Measurements from ENCODE around the gene UNC13B. TPM values are rescaled to one million over a fixed set of nuclear protein-coding genes. Genes with fewer than 3 reads are reported as not detected.
"Not testable (repeated sequence)": the region's sequence is repeated elsewhere in the genome, so short reads cannot be mapped to it uniquely, and the experiment has no call there.

The UNC13B gene
- total RNA-seq, 1 experiment from 2014 or later = 49.3 TPM

GRCh38 chr9:35163413-35163812 is 1.6 kb downstream of the UNC13B start:
- DNase-seq (ENCODE audit: low spot score) (no peak), ATAC-seq (no peak)
- H3K27ac Mint-ChIP-seq = no peak overlapping the region
- POLR2A ChIA-PET = no interaction called here
- peak overlapping the region; percentile 96 for H3K4me3 Mint-ChIP-seq
- no peaks in the 10 kb centered on the region for H3K9me3 Mint-ChIP-seq
- no peaks in the 10 kb centered on the region for H3K27me3 Mint-ChIP-seq (ENCODE audit: low read depth)
- H3K36me3 Mint-ChIP-seq = no peaks in the 10 kb centered on the region
- CTCF ChIA-PET = interaction anchor here (2.0 to 3.0 kb wide), 3 partner anchors 46 to 49 kb away, joined by 8 to 19 read pairs (median 16); partner anchors contain the start of gene ATOSB
- TF ChIP-seq ZNF263 (CRISPR knock-in tag; IDR thresholded peaks at IDR 0.05; ENCODE audit: low read depth) (no peak), ELF4 (CRISPR knock-in tag; IDR thresholded peaks at IDR 0.05; ENCODE audit: low read depth) (no peak), SMAD3 (CRISPR knock-in tag; IDR thresholded peaks at IDR 0.05; ENCODE audit: borderline replicate concordance) (no peak)
- TF ChIP-seq, protein P1, sequence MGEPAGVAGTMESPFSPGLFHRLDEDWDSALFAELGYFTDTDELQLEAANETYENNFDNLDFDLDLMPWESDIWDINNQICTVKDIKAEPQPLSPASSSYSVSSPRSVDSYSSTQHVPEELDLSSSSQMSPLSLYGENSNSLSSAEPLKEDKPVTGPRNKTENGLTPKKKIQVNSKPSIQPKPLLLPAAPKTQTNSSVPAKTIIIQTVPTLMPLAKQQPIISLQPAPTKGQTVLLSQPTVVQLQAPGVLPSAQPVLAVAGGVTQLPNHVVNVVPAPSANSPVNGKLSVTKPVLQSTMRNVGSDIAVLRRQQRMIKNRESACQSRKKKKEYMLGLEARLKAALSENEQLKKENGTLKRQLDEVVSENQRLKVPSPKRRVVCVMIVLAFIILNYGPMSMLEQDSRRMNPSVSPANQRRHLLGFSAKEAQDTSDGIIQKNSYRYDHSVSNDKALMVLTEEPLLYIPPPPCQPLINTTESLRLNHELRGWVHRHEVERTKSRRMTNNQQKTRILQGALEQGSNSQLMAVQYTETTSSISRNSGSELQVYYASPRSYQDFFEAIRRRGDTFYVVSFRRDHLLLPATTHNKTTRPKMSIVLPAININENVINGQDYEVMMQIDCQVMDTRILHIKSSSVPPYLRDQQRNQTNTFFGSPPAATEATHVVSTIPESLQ (CRISPR knock-in tag; IDR thresholded peaks at IDR 0.05) = no peak
- peaks cover 42% of the 10 kb centered on the region for H3K4me1 Mint-ChIP-seq

DNA sequence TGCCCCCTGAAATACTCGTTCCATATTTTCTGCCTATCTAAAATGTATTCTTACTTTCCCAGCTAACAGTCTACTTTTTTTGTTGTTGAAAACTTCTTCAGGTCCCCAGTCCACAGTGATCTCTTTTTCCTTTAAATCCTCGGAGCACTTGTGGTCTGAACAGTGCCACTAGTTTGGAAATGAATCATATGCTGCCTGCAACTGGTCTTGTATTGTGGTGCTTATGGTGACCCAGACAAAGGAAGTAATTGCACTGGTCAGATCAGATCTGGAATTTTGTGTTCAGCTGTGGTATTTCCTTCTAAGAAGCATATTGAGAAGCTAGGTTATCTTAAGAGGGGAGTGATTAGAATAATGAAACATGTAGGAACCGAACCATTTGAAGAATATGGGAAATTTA is 2.9 kb downstream of the UNC13B start:
- Mint-ChIP-seq H3K4me3 (no peak overlapping the region), H3K36me3 (no peaks in the 10 kb centered on the region), H3K27ac (peak overlapping the region; percentile 0; the same call in 1 of the 2 replicates), H3K9me3 (no peaks in the 10 kb centered on the region), H3K27me3 (ENCODE audit: low read depth) (no peaks in the 10 kb centered on the region), H3K4me1 (peaks cover 32% of the 10 kb centered on the region)
- DNase-seq (ENCODE audit: low spot score) (no peak), ATAC-seq (no peak)
- TF ChIP-seq CTCF (IDR thresholded peaks at IDR 0.05) (no peak), NR2C2 (CRISPR knock-in tag; IDR thresholded peaks at IDR 0.05) (no peak), GRHL2 (CRISPR knock-in tag; IDR thresholded peaks at IDR 0.05; ENCODE audit: insufficient replicate concordance, severe bottlenecking) (no peak)
- TF ChIP-seq, protein P2, sequence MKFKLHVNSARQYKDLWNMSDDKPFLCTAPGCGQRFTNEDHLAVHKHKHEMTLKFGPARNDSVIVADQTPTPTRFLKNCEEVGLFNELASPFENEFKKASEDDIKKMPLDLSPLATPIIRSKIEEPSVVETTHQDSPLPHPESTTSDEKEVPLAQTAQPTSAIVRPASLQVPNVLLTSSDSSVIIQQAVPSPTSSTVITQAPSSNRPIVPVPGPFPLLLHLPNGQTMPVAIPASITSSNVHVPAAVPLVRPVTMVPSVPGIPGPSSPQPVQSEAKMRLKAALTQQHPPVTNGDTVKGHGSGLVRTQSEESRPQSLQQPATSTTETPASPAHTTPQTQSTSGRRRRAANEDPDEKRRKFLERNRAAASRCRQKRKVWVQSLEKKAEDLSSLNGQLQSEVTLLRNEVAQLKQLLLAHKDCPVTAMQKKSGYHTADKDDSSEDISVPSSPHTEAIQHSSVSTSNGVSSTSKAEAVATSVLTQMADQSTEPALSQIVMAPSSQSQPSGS (CRISPR knock-in tag; IDR thresholded peaks at IDR 0.05; ENCODE audit: borderline replicate concordance, low read depth) = no peak
- TF ChIP-seq, protein P3, sequence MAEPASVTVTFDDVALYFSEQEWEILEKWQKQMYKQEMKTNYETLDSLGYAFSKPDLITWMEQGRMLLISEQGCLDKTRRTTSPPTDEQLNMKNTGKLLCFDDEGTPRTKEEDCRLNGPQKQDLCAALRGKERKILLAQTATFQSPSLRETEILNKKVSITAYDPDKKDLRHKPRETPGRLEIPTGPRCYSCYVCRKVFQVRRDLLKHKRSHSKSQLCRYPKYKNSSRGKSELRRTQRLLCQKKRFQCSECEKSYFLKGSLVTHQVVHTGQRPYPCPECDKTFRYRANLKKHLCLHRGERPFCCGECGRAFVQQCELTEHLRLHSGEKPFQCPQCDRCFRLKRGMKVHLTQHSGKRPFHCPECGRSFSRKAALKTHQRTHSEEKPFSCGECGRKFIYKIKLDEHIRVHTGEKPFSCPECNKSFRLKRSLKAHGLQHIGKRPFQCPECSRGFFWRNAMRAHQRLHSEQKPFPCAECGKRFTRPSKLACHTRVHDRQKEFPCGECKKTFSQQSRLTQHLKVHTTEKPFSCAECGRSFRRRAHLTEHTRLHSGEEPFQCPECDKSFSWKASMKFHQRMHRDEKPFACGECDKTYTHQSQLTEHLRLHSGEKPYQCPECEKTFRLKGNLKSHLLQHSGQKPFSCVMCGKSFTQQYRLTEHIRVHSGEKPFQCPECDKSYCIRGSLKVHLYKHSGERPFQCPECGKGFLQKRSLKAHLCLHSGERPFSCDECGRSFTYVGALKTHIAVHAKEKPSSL (CRISPR knock-in tag; conservative IDR thresholded peaks at IDR 0.05) = no peak
- ChIA-PET CTCF (no interaction called here), POLR2A (no interaction called here)

DNA sequence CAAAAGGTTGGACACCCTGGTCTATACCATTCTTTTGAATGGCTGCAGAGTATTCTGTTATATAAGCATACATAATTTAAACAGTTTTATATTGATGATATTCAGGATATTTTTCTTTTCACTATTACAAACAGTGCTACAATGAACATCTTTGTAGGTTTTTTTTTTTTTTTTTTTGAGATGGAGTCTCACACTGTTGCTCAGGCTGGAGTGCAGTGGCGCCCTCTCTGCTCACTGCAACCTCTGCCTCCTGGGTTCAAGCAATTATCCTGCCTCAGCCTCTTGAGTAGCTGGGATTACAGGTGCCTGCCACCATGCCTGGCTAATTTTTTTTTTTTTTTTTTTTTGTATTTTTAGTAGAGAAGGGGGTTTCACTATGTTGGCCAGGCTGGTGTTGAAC is 5.6 kb downstream of the UNC13B start:
- H3K27me3 Mint-ChIP-seq (ENCODE audit: low read depth); H3K36me3 Mint-ChIP-seq; DNase-seq (ENCODE audit: low spot score); ATAC-seq; H3K4me3 Mint-ChIP-seq; H3K9me3 Mint-ChIP-seq; H3K27ac Mint-ChIP-seq; POLR2A ChIA-PET: not testable (repeated sequence)
- CTCF ChIA-PET = interaction anchor here (0.7 to 1.5 kb wide), 9 partner anchors 10 to 201 kb away, joined by 3 to 9 read pairs (median 4); no protein-coding TSS in a partner anchor
- peaks cover 23% of the 10 kb centered on the region for H3K4me1 Mint-ChIP-seq

GRCh38 chr9:35168963-35169362 is 7.2 kb downstream of the UNC13B start:
- ATAC-seq = no peak
- H3K4me3 Mint-ChIP-seq = no peak overlapping the region
- no peaks in the 10 kb centered on the region for H3K36me3 Mint-ChIP-seq
- H3K4me1 Mint-ChIP-seq = peaks cover 10% of the 10 kb centered on the region
- ChIA-PET CTCF (no interaction called here), POLR2A (no interaction called here)
- H3K27me3 Mint-ChIP-seq (ENCODE audit: low read depth) = no peaks in the 10 kb centered on the region
- no peak for DNase-seq (ENCODE audit: low spot score)
- TF ChIP-seq NR2C2 (CRISPR knock-in tag; IDR thresholded peaks at IDR 0.05) (no peak), ZNF121 (CRISPR knock-in tag; IDR thresholded peaks at IDR 0.05) (peak; percentile 58; the same call in 1 of the 2 replicates)
- no peaks in the 10 kb centered on the region for H3K9me3 Mint-ChIP-seq
- H3K27ac Mint-ChIP-seq = no peak overlapping the region
